VCaP (cell line): ENCODE measurements around the gene FYCO1.

Experiments used
- H3K27ac ChIP-seq: fragments of 450-650 bp; 2 replicates; pipeline ENCODE4 v1.5.1; 2017
- CTCF ChIP-seq: fragments of 450-650 bp; conservative IDR thresholded peaks from 2 replicates; pipeline ENCODE4 v1.5.1; 2017; ENCODE audit warnings: mild to moderate bottlenecking, moderate library complexity

Gene FYCO1

GRCh38 chr3:45894015-45894414 lies 101.6 kb downstream of the FYCO1 start:
- no peak overlapping the region for H3K27ac ChIP-seq
- no peak for TF ChIP-seq CTCF

GRCh38 chr3:45892161-45892560 lies 103.5 kb downstream of the FYCO1 start:
- no peak for TF ChIP-seq CTCF
- H3K27ac ChIP-seq, result no peak overlapping the region

- H3K27ac ChIP-seq, result no peak overlapping the region
- no peak for TF ChIP-seq CTCF
Measured at GRCh38 chr3:45890405-45890804, 105.2 kb downstream of the FYCO1 start.

- TF ChIP-seq CTCF, result no peak
- no peak overlapping the region for H3K27ac ChIP-seq
Measured at GRCh38 chr3:45889337-45889736, 106.3 kb downstream of the FYCO1 start.

GRCh38 chr3:45887759-45888511 lies 107.7 kb downstream of the FYCO1 start:
- no peak for TF ChIP-seq CTCF
- no peak overlapping the region for H3K27ac ChIP-seq

- H3K27ac ChIP-seq, result no peak overlapping the region
- no peak for TF ChIP-seq CTCF
Measured at GRCh38 chr3:45887285-45887684, 108.3 kb downstream of the FYCO1 start.

GRCh38 chr3:45885979-45886705 lies 109.5 kb downstream of the FYCO1 start, which contains the start of gene CCR9:
Gene CCR9, plus strand, starts transcription at chr3:45886543. Its CDS starts 8,391 bp downstream, at chr3:45894934.
- no peak for TF ChIP-seq CTCF
- H3K27ac ChIP-seq, result no peak within 1 kb of the TSS
